HG03097 (cell line): ENCODE results near the gene ORAI1.
"Not testable (repeated sequence)": the region's sequence is repeated elsewhere in the genome, so short reads cannot be mapped to it uniquely, and the experiment has no call there.

Source experiments
- ATAC-seq: cut with Tn5 transposase; IDR thresholded peaks from one replicate; pipeline ENCODE4 v1.9.1; 2021; ENCODE audit not compliant: unreplicated experiment, low FRiP score

The ORAI1 gene

GRCh38 chr12:121626087-121626852 is at the start of gene ORAI1:
Gene ORAI1 (plus strand): TSS chr12:121626530.
- ATAC-seq, result peak; percentile 71

GRCh38 chr12:121576851-121577391 is 49.4 kb upstream of the ORAI1 start:
- ATAC-seq, result no peak

GRCh38 chr12:121577443-121578180 is 48.7 kb upstream of the ORAI1 start:
- ATAC-seq, result no peak

GRCh38 chr12:121578230-121579189 is 47.8 kb upstream of the ORAI1 start:
- no peak for ATAC-seq

DNA sequence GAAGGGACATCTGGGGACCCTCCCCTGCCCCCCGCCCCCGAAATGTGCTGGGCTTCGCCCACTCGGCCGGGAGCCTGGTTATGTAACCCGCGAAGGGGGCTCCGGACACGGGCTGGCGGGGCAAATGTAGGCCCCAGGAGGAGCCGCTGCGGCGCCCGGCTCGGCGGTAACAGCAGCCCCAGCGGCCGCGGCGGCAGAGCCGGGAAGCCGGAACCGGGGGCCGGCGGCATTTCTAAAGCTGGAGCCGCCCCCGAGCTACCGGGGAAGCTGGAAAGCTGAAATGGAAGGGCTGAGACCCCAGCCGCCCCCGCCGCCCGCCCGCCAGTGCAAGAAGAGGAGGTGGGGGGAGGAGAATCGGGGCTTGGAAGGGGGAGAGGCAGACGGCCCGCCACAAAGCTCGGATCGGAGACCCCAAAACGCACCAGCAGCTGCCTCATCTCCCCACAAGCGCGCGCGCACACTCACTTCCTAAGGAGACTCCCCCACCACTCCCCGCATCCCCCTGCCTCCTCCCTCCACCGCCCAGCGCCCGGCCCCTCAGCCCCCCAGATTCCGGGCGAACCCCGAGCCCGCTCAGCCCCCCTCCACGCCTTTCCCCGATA is 47.0 kb upstream of the ORAI1 start:
- ATAC-seq, result no peak

GRCh38 chr12:121579981-121580868 is 46.1 kb upstream of the ORAI1 start:
- ATAC-seq, result no peak

DNA sequence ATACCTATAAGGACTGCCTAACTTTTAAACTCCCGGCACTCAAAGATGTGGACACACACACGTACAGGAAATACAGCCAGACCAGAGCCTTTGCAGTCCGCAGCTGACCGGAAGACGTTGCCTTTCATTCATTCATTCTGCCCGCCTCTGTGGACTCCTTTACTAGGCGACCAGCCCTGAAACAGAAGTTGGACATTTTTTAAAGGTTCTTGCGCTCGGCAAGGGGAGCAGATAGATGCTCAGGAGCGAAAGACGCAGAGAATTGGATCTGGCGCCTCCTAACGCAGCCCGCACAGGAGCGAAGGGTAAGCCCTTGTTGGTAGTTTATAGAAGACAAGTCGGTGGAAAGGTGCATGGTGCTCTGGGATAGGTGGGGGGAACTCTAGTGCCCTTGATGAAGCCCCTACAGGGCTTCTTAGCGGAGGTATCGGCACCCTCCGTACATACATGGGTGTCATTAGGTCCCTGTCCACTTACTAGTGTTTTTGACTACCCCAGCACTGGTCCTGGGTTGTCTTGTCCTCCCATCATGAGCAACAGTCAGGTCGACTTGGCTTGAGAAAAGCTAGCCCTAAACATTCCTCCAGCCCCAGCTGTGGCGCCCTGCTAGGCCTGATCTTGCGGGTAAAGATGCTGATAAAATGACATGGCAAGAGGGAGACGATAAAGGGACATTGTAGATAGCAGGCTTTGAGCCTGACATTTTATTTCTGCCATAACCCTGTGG is 45.2 kb upstream of the ORAI1 start, which contains the start of gene KDM2B:
Gene KDM2B (minus strand): TSS at position 65 of the 727 bp plus-strand sequence. CDS start 112 bp downstream, outside the sequence.
- ATAC-seq, result no peak

DNA sequence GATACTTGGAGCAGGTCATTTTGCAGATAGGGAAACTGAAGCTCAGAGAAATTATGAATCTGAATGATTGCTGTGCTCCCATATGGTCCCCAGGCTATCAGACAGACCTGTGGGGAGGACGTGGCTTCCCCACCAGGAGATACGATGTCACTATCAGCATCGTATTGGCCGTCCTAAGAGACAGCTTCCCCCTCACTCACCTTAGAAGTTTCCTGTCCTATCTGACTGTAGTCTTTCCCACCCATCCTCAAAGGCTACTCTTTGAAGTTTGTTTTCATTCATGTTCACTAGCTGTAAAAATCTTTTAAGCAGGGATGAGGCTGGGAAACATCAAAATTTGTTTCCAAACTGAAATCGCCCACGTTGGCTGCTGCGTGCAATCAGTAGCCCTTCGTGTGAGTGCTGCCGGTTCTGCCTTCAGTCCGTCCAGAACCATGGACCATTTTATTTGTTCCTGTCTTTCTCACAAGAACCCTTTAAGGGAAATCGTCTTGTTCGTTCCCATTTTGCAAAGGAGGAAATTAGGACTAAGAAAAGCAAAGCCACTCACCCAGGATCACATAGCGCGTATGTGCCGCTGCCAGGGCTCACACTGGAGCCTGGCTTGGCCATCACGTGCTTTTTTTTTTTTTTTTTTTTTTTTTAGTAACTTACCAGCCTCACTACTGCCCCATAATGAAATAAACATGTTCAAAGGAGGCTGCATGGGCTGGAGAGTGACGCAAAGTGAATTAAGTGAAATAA is 44.5 kb upstream of the ORAI1 start:
- ATAC-seq, result no peak

DNA sequence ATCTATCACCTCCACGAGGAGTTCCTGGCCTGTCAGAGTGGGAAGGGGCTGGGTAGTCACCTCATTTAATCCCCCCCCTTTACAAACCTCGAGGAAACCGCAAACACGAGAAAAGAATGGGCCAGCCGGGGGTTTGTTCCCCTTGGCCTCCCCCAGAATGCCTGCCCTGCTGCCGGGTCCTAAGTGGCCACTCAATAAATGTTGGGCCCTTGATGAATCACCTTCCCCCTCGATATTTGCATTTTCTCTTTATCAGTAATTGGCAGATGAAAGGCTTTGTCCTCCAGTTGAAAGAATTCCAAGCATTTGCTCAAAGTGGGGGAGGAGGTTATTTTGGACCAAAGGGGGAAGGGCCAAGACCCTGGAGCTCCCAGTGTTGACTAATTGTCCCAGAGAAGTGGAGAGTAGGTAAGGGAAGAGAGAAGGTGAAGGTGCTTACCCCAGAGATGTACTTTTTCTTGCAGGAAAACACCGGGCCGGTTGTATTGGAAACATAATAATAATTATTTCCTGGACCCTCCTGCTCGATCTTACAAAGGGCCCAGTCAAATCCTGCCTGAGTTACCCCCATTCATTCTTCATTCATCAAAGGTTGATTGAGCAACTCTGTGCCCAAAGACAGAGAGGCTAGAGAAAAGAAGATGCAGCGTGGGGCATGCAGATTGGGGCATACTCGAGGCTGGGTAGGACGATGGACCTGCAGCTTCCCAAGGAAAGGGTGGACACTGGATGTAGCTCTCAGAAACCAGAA is 43.6 kb upstream of the ORAI1 start:
- no peak for ATAC-seq

- ATAC-seq, result not testable (repeated sequence)
Observed at GRCh38 chr12:121583334-121583661, 43.0 kb upstream of the ORAI1 start.

- not testable (repeated sequence) for ATAC-seq
Observed at GRCh38 chr12:121584885-121585284, 41.4 kb upstream of the ORAI1 start.

- ATAC-seq, result peak; percentile 50
Observed at GRCh38 chr12:121590476-121591143, 35.7 kb upstream of the ORAI1 start.

DNA sequence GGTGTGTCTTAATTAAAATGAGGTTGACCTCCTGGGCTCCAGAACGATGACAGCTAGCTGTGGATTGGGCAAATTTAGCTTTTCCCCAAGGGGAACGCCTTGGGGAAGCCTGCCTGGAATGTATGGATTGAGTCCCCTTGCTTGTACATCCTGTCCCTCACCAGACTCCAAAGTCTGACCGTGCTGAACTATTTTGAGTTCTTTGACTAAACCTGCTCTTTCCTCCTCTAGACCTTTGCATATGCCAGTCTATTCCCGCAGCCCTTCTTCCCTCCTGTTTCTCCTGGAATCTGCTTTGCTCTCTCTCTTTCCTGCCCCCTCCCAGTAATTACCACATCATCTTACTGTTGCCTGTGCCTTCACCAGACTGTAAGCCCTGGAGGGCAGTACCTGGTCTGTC is 34.0 kb upstream of the ORAI1 start:
- no peak for ATAC-seq

GRCh38 chr12:121595520-121595919 is 30.8 kb upstream of the ORAI1 start:
- ATAC-seq, result no peak

DNA sequence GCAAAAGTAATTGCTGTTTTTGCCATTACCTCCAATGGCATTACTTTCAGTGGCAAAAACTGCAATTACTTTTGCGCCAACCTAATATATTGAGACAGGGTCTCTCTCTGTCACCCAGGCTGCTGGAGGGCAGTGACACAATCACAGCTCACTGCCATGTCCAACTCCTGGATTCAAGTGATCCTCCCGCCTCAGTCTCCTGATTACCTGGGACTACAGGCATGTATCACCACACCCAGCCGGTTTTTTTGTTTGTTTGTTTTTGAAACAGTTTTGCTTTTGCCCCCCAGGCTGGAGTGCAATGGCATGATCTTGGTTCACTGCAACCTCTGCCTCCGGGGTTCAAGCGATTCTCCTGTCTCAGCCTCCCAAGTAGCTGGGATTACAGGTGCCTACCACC is 29.8 kb upstream of the ORAI1 start:
- ATAC-seq, result no peak

DNA sequence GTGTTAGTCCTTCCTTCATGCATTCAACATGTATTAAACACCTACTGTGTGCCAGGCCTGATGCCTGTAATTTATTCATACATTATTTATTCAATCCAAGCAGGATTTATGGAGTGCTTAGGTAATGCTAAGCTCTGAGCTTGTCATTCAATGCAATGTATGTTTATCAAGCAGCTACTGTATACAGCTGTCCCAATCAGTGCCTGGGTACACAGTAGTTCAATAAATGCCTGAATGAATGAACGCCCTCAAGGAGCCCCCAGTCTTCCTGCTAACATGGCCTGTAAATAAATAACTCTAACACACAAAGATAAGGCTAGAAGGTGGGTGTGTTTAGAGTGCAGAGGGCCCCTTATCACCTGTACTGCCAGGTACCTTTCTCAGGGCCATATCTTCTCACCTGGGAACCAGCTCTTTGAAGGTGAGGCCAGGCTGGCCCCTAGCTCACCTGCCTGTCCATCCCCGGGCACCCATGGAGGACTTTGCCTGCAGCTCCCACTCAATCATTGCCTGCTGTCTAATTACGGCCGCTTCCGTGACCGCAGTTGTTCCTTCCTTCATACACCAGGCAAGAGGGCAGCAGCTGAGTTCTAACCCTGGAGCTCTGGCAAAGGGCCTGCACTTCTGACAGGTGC is 25.5 kb upstream of the ORAI1 start:
- ATAC-seq, result no peak
